AG04450 (cell line): ENCODE results near the gene ARMC8. TPM values are rescaled to one million over a fixed set of nuclear protein-coding genes. Genes with fewer than 3 reads are reported as not detected.

Source experiments
- CTCF ChIA-PET: fragments of 300-600, 350-600 bp; formaldehyde crosslinking; extraction: SDS; loops from one replicate; lab custom pipeline; 2022; ENCODE audit warnings: antibody characterized with exemption, inconsistent platforms; lab: Charles Lee
- POLR2A ChIA-PET: fragments of 350-600 bp; formaldehyde crosslinking; extraction: SDS; loops from one replicate; lab custom pipeline; 2021; ENCODE audit warnings: antibody characterized with exemption, inconsistent platforms; lab: Yijun Ruan, JAX
- DNase-seq: peaks from one replicate; pipeline ENCODE4 v3.0.0-alpha.2; 2011; ENCODE audit warnings: low read depth, low spot score
- H3K27ac ChIP-seq: one replicate; pipeline ENCODE4 v1.5.1; 2012; ENCODE audit warnings: low read depth, low read length, control low read depth
- H3K27me3 ChIP-seq: one replicate; pipeline ENCODE4 v1.6.0; 2012; ENCODE audit warnings: low read length; ENCODE audit not compliant: control insufficient read depth, insufficient read depth
- H3K4me3 ChIP-seq: 2 replicates; pipeline ENCODE4 v1.5.1; 2011; ENCODE audit warnings: mild to moderate bottlenecking, low read depth, low read length, control low read depth
- H3K9me3 ChIP-seq: 2 replicates; pipeline ENCODE4 v1.5.1; 2012; ENCODE audit warnings: low read length; ENCODE audit not compliant: control insufficient read depth, insufficient read depth
- polyA plus RNA-seq: library from polyadenylated mRNA; depleted of rRNA; stranded (reverse); fragments of >200 nt; gene quantifications from 2 replicates; pipeline ENCODE4 v1.2.3, GENCODE V29; 2011
- TF ChIP-seq, protein P1 (sequence below): IDR thresholded peaks from 2 replicates; pipeline ENCODE4 v1.5.1; 2011; ENCODE audit warnings: low read depth, low read length, control low read depth, inconsistent platforms

The ARMC8 gene
- polyA plus RNA-seq, 1 experiment, result 61.2 TPM

- H3K9me3 ChIP-seq, result no peaks in the 10 kb centered on the region
- TF ChIP-seq, protein P1, sequence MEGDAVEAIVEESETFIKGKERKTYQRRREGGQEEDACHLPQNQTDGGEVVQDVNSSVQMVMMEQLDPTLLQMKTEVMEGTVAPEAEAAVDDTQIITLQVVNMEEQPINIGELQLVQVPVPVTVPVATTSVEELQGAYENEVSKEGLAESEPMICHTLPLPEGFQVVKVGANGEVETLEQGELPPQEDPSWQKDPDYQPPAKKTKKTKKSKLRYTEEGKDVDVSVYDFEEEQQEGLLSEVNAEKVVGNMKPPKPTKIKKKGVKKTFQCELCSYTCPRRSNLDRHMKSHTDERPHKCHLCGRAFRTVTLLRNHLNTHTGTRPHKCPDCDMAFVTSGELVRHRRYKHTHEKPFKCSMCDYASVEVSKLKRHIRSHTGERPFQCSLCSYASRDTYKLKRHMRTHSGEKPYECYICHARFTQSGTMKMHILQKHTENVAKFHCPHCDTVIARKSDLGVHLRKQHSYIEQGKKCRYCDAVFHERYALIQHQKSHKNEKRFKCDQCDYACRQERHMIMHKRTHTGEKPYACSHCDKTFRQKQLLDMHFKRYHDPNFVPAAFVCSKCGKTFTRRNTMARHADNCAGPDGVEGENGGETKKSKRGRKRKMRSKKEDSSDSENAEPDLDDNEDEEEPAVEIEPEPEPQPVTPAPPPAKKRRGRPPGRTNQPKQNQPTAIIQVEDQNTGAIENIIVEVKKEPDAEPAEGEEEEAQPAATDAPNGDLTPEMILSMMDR, result no peak
- ChIA-PET POLR2A (no interaction called here), CTCF (no interaction called here)
- H3K27me3 ChIP-seq, result no peaks in the 10 kb centered on the region
- no peak for DNase-seq
- H3K27ac ChIP-seq, result no peak overlapping the region
- no peak overlapping the region for H3K4me3 ChIP-seq
Observed at GRCh38 chr3:138202945-138203701, 16.0 kb downstream of the ARMC8 start.

DNA sequence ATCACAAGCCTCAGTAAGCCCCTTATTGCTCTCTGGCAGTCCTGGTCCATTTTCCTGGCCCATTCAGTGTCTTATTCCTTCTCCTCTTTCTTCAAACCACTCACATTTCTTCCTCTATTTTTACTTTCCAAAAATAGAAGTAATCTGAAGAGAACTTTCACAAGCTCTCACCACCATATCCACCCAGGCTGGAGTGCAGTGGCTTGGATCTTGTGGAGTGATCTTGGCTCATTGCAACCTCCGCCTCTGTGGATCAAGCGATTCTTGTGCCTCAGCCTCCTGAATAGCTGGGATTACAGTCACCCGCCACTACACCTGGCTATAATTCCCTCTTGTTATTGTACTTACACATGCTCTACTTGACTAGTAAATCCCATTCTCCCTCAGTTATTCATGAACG lies 16.8 kb downstream of the ARMC8 start:
- DNase-seq, result no peak
- TF ChIP-seq, protein P1, result no peak
- Histone ChIP-seq H3K27ac (no peak overlapping the region), H3K4me3 (no peak overlapping the region), H3K9me3 (no peaks in the 10 kb centered on the region), H3K27me3 (no peaks in the 10 kb centered on the region)
- ChIA-PET POLR2A (no interaction called here), CTCF (no interaction called here)

- ChIA-PET POLR2A (no interaction called here), CTCF (no interaction called here)
- no peaks in the 10 kb centered on the region for H3K9me3 ChIP-seq
- H3K27ac ChIP-seq, result no peak overlapping the region
- H3K4me3 ChIP-seq, result no peak overlapping the region
- TF ChIP-seq, protein P1, result no peak
- H3K27me3 ChIP-seq, result no peaks in the 10 kb centered on the region
- DNase-seq, result no peak
Observed at GRCh38 chr3:138205527-138205926, 18.4 kb downstream of the ARMC8 start.

- POLR2A ChIA-PET, result no interaction called here
Observed at GRCh38 chr3:138206196-138206595, 19.1 kb downstream of the ARMC8 start.

GRCh38 chr3:138210528-138210927 lies 23.4 kb downstream of the ARMC8 start:
- ChIA-PET POLR2A (no interaction called here), CTCF (no interaction called here)

More at GRCh38 chr3:138206196-138206595, 19.1 kb downstream of the ARMC8 start:
- CTCF ChIA-PET, result no interaction called here
- no peaks in the 10 kb centered on the region for H3K9me3 ChIP-seq
- H3K27ac ChIP-seq, result no peak overlapping the region
- H3K27me3 ChIP-seq, result no peaks in the 10 kb centered on the region
- H3K4me3 ChIP-seq, result no peak overlapping the region
- TF ChIP-seq, protein P1, result no peak
- no peak for DNase-seq

More at GRCh38 chr3:138210528-138210927, 23.4 kb downstream of the ARMC8 start:
- no peaks in the 10 kb centered on the region for H3K27me3 ChIP-seq
- no peak for DNase-seq
- no peaks in the 10 kb centered on the region for H3K9me3 ChIP-seq
- H3K4me3 ChIP-seq, result no peak overlapping the region
- H3K27ac ChIP-seq, result no peak overlapping the region
- TF ChIP-seq, protein P1, result no peak
